Neural progenitor cell (in vitro differentiated cells): ENCODE measurements around the gene SNCG. TPM values are rescaled to one million over a fixed set of nuclear protein-coding genes. Genes with fewer than 3 reads are reported as not detected.

ENCODE experiments used
- DNase-seq: peaks from one replicate; pipeline ENCODE4 v3.0.0-alpha.2; 2016; ENCODE audit warnings: low spot score
- H2AFZ ChIP-seq: fragments of 200-600 bp; sonication (generic); replicated peaks from 2 replicates; pipeline ENCODE4 v1.6.1; 2016; ENCODE audit warnings: antibody characterized with exemption
- H3F3A ChIP-seq: fragments of 200-600 bp; sonication (generic); 2 replicates; pipeline ENCODE4 v1.6.1; 2016; ENCODE audit warnings: antibody characterized with exemption, low read depth
- H3K27ac ChIP-seq: fragments of 200-600 bp; sonication (generic); 2 replicates; pipeline ENCODE4 v1.5.1; 2016; ENCODE audit warnings: mild to moderate bottlenecking
- H3K27me3 ChIP-seq: fragments of 200-600 bp; sonication (generic); 2 replicates; pipeline ENCODE4 v1.6.1; 2016; ENCODE audit warnings: mild to moderate bottlenecking, moderate library complexity
- H3K36me3 ChIP-seq: fragments of 200-600 bp; sonication (generic); 2 replicates; pipeline ENCODE4 v1.5.1; 2016
- H3K4me1 ChIP-seq: fragments of 200-600 bp; sonication (generic); 2 replicates; pipeline ENCODE4 v1.6.1; 2016; ENCODE audit warnings: mixed run types
- H3K4me2 ChIP-seq: fragments of 200-600 bp; sonication (generic); 2 replicates; pipeline ENCODE4 v1.6.1; 2016
- H3K4me3 ChIP-seq: fragments of 200-600 bp; sonication (generic); 2 replicates; pipeline ENCODE4 v1.5.1; 2016
- H3K79me2 ChIP-seq: fragments of 200-600 bp; sonication (generic); 2 replicates; pipeline ENCODE4 v1.6.1; 2016; ENCODE audit warnings: low read depth
- H3K9ac ChIP-seq: fragments of 200-600 bp; sonication (generic); 2 replicates; pipeline ENCODE4 v1.6.1; 2016
- H3K9me3 ChIP-seq: fragments of 200-600 bp; sonication (generic); 2 replicates; pipeline ENCODE4 v1.5.1; 2016; ENCODE audit warnings: low read depth
- H4K20me1 ChIP-seq: fragments of 200-600 bp; sonication (generic); 2 replicates; pipeline ENCODE4 v1.6.1; 2016; ENCODE audit warnings: low read depth
- H3K27ac Mint-ChIP-seq: 3 replicates; pipeline ENCODE4 v1.8.0; 2021; ENCODE audit warnings: mixed read lengths
- H3K27me3 Mint-ChIP-seq: 2 replicates; pipeline ENCODE4 v1.8.0; 2022; ENCODE audit warnings: low read depth, mild to moderate bottlenecking, inconsistent platforms, moderate library complexity, mixed read lengths; ENCODE audit not compliant: insufficient read depth
- H3K36me3 Mint-ChIP-seq: 3 replicates; pipeline ENCODE4 v1.8.0; 2021; ENCODE audit warnings: mixed read lengths
- H3K4me1 Mint-ChIP-seq: 3 replicates; pipeline ENCODE4 v1.8.0; 2021; ENCODE audit warnings: mixed read lengths
- H3K4me3 Mint-ChIP-seq: 3 replicates; pipeline ENCODE4 v1.8.0; 2021; ENCODE audit warnings: mild to moderate bottlenecking, moderate library complexity, mixed read lengths
- H3K9me3 Mint-ChIP-seq: 3 replicates; pipeline ENCODE4 v1.8.0; 2020; ENCODE audit warnings: mixed read lengths
- CTCF ChIP-seq: fragments of 200-600 bp; sonication (generic); IDR thresholded peaks from 2 replicates; pipeline ENCODE4 v1.5.1; 2017; ENCODE audit warnings: antibody characterized with exemption, mild to moderate bottlenecking
- EZH2 ChIP-seq: fragments of 200-600 bp; sonication (generic); IDR thresholded peaks from 2 replicates; pipeline ENCODE4 v1.6.1; 2017; ENCODE audit warnings: antibody characterized with exemption, mild to moderate bottlenecking, moderate library complexity
- EZH2phosphoT487 ChIP-seq: fragments of 200-600 bp; sonication (generic); IDR thresholded peaks from 2 replicates; pipeline ENCODE4 v1.6.1; 2017; ENCODE audit warnings: antibody characterized with exemption
- total RNA-seq: library from RNA; depleted of rRNA; stranded (reverse); fragments of >200 nt; gene quantifications from 2 replicates; pipeline ENCODE4 v1.2.3, GENCODE V29; 2015; ENCODE audit warnings: low replicate concordance

Gene SNCG
- total RNA-seq, 1 donor from 2014 or later, result not detected

GRCh38 chr10:86944031-86944419, 14.4 kb upstream of the SNCG start:
- peaks cover 8% of the 10 kb centered on the region for H3K27me3 Mint-ChIP-seq
- peaks cover 8% of the 10 kb centered on the region for H3K4me1 Mint-ChIP-seq
- DNase-seq, result no peak
- TF ChIP-seq EZH2 (no peak), CTCF (no peak), EZH2phosphoT487 (no peak)
- no peak overlapping the region for H3K27ac ChIP-seq
- H3K9ac ChIP-seq, result no peak overlapping the region
- no peak overlapping the region for H3K4me2 ChIP-seq
- no peaks in the 10 kb centered on the region for H3K36me3 Mint-ChIP-seq
- H3K27me3 ChIP-seq, result no peaks in the 10 kb centered on the region
- H3K4me1 ChIP-seq, result peaks cover 4% of the 10 kb centered on the region
- no peak overlapping the region for H3K4me3 ChIP-seq
- H4K20me1 ChIP-seq, result no peaks in the 10 kb centered on the region
- H3K79me2 ChIP-seq, result no peaks in the 10 kb centered on the region
- no peaks in the 10 kb centered on the region for H3K36me3 ChIP-seq
- no peak overlapping the region for H3K4me3 Mint-ChIP-seq
- peak overlapping the region; percentile 72 for H3K27ac Mint-ChIP-seq
- H2AFZ ChIP-seq, result no peak overlapping the region
- no peaks in the 10 kb centered on the region for H3F3A ChIP-seq
- no peaks in the 10 kb centered on the region for H3K9me3 ChIP-seq
- no peaks in the 10 kb centered on the region for H3K9me3 Mint-ChIP-seq

DNA sequence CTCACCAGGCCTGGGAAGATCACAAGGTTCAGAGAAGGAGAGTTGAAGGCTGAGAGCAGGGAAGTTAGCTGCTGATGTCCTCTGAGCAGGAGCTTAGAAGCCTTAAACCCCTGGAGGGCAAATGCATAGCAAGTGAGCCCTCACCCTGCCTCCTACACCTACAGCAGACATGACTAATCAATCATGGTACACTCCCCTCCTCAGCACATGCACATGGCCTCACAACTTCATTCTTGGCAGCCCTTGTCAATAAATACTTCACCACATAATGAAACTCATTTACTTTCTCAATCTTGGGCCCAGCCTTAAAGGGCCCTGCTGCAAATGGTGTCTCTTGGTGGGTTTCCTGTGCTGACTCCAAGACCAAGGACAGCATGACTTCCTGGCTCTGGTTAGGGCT, 13.9 kb upstream of the SNCG start:
- H4K20me1 ChIP-seq, result no peaks in the 10 kb centered on the region
- no peak overlapping the region for H3K4me3 ChIP-seq
- no peak for DNase-seq
- H3K36me3 ChIP-seq, result no peaks in the 10 kb centered on the region
- H2AFZ ChIP-seq, result no peak overlapping the region
- no peaks in the 10 kb centered on the region for H3K79me2 ChIP-seq
- H3K9me3 Mint-ChIP-seq, result no peaks in the 10 kb centered on the region
- no peak overlapping the region for H3K4me2 ChIP-seq
- H3K27ac ChIP-seq, result no peak overlapping the region
- no peak overlapping the region for H3K4me3 Mint-ChIP-seq
- no peak for TF ChIP-seq EZH2
- no peak for TF ChIP-seq CTCF
- TF ChIP-seq EZH2phosphoT487, result no peak
- peak overlapping the region; percentile 72 for H3K27ac Mint-ChIP-seq
- H3K36me3 Mint-ChIP-seq, result no peaks in the 10 kb centered on the region
- peaks cover 8% of the 10 kb centered on the region for H3K4me1 Mint-ChIP-seq
- H3K27me3 ChIP-seq, result no peaks in the 10 kb centered on the region
- no peak overlapping the region for H3K9ac ChIP-seq
- H3K27me3 Mint-ChIP-seq, result peaks cover 8% of the 10 kb centered on the region
- H3K4me1 ChIP-seq, result peaks cover 4% of the 10 kb centered on the region
- H3F3A ChIP-seq, result no peaks in the 10 kb centered on the region
- no peaks in the 10 kb centered on the region for H3K9me3 ChIP-seq

GRCh38 chr10:86944907-86945306, 13.5 kb upstream of the SNCG start:
- Mint-ChIP-seq H3K4me1 (peaks cover 8% of the 10 kb centered on the region), H3K27me3 (peaks cover 8% of the 10 kb centered on the region), H3K27ac (no peak overlapping the region), H3K9me3 (no peaks in the 10 kb centered on the region), H3K4me3 (no peak overlapping the region), H3K36me3 (no peaks in the 10 kb centered on the region)
- H3K36me3 ChIP-seq, result no peaks in the 10 kb centered on the region
- H3K4me3 ChIP-seq, result no peak overlapping the region
- no peak overlapping the region for H3K4me2 ChIP-seq
- H3K79me2 ChIP-seq, result no peaks in the 10 kb centered on the region
- no peak overlapping the region for H3K9ac ChIP-seq
- no peak for TF ChIP-seq CTCF
- TF ChIP-seq EZH2, result no peak
- no peak for TF ChIP-seq EZH2phosphoT487
- H3K4me1 ChIP-seq, result peaks cover 4% of the 10 kb centered on the region
- H4K20me1 ChIP-seq, result no peaks in the 10 kb centered on the region
- H3K9me3 ChIP-seq, result no peaks in the 10 kb centered on the region
- H3F3A ChIP-seq, result no peaks in the 10 kb centered on the region
- no peak for DNase-seq
- no peak overlapping the region for H3K27ac ChIP-seq
- no peak overlapping the region for H2AFZ ChIP-seq
- no peaks in the 10 kb centered on the region for H3K27me3 ChIP-seq
